ENCODE data around the gene FHIT.

DNA sequence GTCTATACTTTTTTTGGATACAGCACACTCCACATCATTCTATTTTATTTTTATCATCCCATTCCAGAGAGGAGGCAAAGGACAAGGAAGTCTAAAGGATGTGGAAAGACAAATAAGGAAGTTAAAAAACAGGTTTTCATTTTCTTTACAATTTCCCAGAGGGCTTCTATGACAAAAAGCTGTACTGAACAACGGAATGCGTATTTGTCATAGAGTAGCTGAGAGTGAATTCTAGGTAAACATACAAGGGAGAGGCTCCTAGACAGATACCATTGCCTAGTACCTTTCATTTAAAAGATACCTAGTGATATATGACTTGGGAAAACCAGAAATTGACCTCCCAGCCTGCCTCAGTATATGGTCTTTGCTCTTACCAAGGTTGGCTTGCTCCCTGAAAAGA lies 341.7 kb downstream of the FHIT start:
- TF ChIP-seq, protein P1, sequence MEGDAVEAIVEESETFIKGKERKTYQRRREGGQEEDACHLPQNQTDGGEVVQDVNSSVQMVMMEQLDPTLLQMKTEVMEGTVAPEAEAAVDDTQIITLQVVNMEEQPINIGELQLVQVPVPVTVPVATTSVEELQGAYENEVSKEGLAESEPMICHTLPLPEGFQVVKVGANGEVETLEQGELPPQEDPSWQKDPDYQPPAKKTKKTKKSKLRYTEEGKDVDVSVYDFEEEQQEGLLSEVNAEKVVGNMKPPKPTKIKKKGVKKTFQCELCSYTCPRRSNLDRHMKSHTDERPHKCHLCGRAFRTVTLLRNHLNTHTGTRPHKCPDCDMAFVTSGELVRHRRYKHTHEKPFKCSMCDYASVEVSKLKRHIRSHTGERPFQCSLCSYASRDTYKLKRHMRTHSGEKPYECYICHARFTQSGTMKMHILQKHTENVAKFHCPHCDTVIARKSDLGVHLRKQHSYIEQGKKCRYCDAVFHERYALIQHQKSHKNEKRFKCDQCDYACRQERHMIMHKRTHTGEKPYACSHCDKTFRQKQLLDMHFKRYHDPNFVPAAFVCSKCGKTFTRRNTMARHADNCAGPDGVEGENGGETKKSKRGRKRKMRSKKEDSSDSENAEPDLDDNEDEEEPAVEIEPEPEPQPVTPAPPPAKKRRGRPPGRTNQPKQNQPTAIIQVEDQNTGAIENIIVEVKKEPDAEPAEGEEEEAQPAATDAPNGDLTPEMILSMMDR (IDR thresholded peaks at IDR 0.05): no peak
- no peak for TF ChIP-seq EZH2 (IDR thresholded peaks at IDR 0.05)
- TF ChIP-seq EZH2phosphoT487 (IDR thresholded peaks at IDR 0.05): no peak

Measured in neural progenitor cell (in vitro differentiated cells).